Right hindlimb (tissue), 1 donor: ENCODE results near the gene PARP14.
"Not testable (repeated sequence)": the region's sequence is repeated elsewhere in the genome, so short reads cannot be mapped to it uniquely, and the experiment has no call there.

Experiments used
- DNase-seq: peaks from one replicate; pipeline ENCODE4 v3.0.0-alpha.2; 2018

The PARP14 gene

DNA sequence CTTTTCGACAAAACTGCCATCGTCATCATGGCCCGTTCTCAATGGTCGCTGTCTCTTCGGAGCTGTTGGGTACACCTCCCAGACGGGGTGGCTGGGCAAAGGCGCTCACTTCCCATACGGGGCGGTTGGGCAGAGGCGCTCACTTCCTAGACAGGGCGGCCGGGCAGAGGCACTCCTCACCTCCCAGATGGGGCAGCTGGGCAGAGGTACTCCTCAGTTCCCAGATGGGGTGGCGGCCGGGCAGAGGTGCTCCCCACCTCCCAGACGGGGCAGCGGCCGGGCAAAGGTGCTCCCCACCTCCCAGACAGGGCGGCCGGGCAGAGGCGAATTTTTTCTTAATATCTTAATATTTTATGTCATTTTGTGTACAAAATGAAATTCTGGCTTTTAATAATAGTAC is 44.5 kb downstream of the PARP14 start:
- DNase-seq: no peak

GRCh38 chr3:122727294-122727693 is 46.7 kb downstream of the PARP14 start:
- DNase-seq: no peak

DNA sequence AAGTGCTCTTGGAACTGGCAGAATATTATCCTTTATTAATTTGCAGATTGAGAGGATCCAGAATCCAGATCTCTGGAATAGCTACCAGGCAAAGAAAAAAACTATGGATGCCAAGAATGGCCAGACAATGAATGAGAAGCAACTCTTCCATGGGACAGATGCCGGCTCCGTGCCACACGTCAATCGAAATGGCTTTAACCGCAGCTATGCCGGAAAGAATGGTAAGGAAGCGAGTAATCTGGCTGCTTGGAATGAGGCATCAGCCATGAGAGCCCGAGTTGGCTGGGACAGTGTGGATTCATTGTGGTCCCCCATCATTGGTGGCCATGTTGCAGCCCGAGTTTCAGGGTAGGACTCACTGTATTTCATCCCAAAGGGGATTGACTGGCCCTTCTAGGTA is 47.1 kb downstream of the PARP14 start:
- DNase-seq: no peak

DNA sequence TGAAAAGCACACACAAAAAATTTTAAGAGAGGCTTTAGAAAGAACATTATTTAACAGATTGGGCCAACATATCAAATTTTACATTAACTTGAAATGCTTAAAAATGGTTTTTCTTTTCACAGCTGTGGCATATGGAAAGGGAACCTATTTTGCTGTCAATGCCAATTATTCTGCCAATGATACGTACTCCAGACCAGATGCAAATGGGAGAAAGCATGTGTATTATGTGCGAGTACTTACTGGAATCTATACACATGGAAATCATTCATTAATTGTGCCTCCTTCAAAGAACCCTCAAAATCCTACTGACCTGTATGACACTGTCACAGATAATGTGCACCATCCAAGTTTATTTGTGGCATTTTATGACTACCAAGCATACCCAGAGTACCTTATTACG is 47.5 kb downstream of the PARP14 start:
- no peak for DNase-seq

- no peak for DNase-seq
Measured at GRCh38 chr3:122728756-122729514, 48.3 kb downstream of the PARP14 start.

GRCh38 chr3:122730240-122730639 is 49.6 kb downstream of the PARP14 start:
- DNase-seq: no peak

- not testable (repeated sequence) for DNase-seq
Measured at GRCh38 chr3:122732682-122733525, 52.3 kb downstream of the PARP14 start.

DNA sequence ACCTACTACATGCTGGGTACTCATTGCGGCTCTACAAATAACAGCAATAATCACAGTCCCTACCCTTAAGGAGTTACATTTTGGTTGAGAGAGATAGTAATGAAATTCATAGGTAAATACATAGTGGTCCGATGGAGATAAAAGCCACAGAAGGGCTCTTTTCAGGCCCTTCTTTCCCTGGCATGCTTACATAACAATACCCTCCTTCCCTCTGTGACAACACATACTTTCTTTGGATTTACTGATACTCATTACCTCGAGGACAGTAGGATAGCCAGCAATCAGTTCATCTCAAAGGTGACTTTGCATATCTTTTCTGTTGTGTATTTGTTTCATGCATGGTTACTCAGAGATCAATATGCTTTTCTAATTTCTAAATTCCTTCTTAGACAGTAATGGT is 58.5 kb downstream of the PARP14 start:
- no peak for DNase-seq

GRCh38 chr3:122742234-122742633 is 61.6 kb downstream of the PARP14 start:
- DNase-seq: no peak

GRCh38 chr3:122743581-122744120 is 63.0 kb downstream of the PARP14 start:
- DNase-seq: no peak

- DNase-seq: no peak
Measured at GRCh38 chr3:122745369-122746021, 64.9 kb downstream of the PARP14 start.

DNA sequence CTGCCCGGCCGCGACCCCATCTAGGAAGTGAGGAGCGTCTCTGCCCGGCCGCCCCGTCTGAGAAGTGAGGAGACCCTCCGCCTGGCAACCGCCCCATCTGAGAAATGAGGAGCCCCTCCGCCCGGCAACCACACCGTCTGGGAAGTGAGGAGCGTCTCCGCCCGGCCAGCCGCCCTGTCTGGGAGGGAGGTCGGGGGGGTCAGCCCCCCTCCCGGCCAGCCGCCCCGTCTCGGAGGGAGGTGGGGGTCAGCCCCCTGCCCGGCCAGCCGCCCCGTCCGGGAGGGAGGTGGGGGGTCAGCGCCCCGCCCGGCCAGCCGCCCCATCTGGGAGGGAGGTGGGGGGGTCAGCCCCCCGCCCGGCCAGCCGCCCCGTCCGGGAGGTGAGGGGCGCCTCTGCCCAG is 66.7 kb downstream of the PARP14 start:
- not testable (repeated sequence) for DNase-seq

DNA sequence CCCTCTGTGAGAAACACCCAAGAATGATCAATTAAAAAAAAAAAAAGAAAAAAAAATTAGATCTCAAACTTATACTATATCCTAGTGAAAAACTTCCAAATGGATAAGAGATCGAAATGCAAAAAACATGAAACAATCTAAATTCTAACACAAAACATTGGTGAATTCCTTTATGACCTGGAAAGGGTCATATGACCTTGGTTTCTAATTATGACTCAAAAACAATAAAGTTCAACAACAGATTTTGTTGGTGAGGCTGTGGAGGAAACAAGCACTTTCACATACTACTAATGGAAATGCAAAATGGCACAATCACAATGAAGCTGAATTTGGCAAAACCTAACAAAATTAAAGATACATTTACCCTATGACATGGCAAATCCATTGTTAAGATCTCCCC is 67.7 kb downstream of the PARP14 start:
- no peak for DNase-seq

- DNase-seq: no peak
Measured at GRCh38 chr3:122754929-122755328, 74.3 kb downstream of the PARP14 start.

DNA sequence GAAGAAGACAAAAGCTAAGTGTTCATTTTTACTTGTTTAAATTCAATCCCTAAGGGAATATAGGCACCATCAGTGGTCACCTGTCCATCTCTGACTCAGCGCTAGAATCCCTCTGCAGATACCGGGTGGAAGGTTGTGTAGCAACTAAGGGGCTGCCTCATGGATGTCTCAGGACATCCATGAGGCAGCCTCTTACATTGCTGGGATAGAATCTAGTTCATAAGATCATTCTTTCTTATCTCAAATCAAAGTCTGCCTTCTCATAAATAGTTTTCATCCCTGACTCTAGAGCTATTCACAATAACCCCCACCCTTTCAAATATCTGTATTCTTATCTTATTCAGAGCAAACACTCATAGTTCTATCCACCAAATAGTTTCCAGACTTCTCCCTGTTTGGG is 74.9 kb downstream of the PARP14 start:
- DNase-seq: no peak

GRCh38 chr3:122758877-122759560 is 78.4 kb downstream of the PARP14 start:
- DNase-seq: no peak

GRCh38 chr3:122760453-122761271 is 80.0 kb downstream of the PARP14 start:
- no peak for DNase-seq

GRCh38 chr3:122766430-122766829 is 85.8 kb downstream of the PARP14 start:
- no peak for DNase-seq

- DNase-seq: no peak
Measured at GRCh38 chr3:122767540-122768372, 87.1 kb downstream of the PARP14 start.

- no peak for DNase-seq
Measured at GRCh38 chr3:122770521-122771202, 90.0 kb downstream of the PARP14 start.
